Embryonic facial prominence (tissue), 1 donor: ENCODE data around the gene EHD4.
A peak's percentile ranks its signal among the peaks of the same experiment; 100 is the strongest.

Experiments
- DNase-seq: peaks from one replicate; pipeline ENCODE4 v3.0.0-alpha.2; 2016; ENCODE audit errors: extremely low spot score

EHD4 gene

DNA sequence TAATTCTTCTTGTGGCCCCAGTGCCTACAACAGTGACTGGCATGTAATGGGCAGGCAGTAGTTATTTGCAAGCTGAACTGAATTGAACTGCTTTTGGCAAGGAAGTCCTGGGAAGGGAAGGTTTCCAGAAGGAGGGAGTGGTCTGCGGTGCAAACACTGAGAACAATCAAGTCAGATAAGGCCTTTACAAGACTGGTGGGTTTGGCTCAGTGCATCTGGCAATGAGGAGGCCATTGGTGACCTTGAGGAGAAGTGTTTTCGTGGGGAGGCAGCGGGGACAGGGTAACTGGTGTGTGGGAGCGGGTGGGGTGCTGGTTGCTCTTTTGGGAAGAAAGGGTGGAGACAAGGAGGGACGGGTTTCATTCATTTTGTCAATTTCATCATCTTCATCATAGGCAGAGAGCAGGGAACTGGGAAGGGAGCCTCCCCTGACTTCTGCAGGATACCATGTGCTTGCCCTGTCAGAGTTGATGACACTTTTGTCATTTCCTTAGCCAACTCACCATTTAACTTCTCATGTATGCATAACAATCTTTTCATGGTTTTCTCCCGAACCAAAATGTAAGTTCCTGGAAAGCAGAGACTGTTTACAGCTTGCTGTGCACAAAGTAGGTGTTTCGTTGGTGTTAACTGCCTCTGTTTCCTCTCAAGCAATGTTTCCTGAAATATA lies 8.4 kb upstream of the EHD4 start:
- DNase-seq = no peak

DNA sequence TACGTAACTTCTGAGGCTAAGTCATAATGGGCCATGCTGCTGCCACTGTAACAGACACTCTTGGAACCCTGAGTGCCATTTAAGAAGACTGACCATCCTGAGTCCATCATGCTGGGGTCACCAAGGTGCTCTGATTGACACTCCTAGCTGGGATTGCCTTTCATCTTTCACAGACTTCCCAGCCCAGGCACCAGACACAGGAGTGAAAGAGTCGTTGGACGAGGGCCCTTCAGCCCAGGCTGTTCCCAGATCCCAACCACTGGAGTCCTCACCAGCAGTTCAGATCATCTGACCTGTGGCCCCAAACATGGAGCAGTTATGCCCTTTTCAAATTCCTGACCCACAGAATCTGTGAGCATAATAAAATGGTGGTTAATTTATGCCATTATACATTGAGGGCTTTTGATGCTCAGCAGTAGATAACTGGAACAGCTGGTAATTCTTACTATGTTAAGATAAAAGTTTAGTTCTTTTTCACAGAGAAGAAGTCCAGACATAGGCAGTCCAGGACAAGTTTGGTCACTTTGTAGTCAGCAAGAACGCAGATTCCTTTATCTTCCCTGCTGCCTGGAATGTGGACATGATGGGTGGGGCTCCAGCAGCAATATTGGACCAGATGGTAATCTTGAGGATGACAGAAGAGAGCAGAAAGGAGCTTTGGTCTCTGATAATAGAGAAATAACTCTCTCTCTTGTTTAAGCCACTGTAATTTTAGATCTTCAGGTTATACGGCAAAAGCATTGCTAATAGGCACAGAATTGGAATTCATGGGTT lies 7.3 kb upstream of the EHD4 start:
- no peak for DNase-seq

DNA sequence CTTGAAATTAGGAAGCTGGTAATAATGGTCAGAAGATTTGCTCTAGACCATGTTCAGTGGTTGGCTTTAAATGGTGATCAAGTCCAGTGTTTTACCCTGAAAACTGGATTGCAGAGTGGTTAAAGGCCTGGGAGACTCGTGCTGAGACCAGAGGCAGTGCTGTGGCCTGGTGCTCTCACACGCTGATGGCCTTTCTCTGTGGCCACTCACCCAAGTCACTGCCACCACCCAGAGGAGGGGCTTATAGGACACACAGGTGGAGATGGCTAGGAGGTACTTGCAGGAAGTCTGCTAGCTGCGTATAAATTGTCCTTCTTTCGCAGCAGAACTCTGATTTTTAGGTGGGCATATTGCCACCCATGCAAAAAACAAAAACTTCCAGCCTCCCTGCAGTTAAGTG lies 6.2 kb upstream of the EHD4 start:
- DNase-seq = no peak

DNA sequence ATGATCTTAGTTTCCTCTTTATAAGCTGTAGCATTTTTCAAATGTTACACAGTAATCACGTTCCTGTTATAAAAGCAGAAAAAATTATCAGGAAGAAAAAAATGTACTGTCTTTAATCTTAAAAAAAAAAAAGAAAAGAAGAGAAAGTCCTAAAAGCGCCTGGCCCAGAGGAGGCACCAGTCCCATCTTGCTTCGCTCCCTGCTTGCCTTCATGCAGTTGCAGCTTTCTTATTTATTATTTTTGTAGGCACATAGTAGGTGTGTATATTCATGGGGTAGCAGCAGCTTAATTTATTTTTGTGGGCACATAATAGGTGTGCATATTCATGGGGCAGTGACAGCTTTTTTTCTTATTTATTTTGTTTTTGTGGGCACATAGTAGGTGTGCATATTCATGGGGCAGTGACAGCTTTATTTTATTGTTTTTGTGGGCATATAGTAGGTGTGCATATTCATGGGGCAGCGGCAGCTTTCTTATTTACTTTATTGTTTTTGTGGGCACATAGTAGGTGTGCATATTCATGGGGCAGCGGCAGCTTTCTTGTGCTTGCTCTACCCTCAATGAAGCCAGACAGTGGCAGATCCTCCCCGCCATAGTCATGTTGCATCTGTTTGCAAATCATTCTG lies 5.5 kb upstream of the EHD4 start:
- DNase-seq = no peak

DNA sequence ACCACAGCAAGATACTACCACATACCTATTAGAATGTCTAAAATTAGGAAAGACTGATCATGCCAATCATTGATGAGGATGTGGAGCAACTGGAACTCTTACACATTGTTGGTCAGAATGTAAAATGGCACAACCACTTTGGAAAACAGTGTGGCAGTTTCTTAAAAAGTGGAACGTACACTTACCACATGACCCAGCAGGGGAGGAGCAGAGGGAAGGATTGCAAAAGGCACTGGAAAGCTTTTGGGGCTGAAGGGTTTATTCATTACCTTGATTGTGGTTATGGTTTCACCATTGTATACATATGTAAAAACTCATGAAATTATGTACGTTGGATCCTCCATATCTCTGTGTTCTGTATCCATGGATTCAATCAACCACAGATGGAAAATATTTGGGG lies 3.3 kb upstream of the EHD4 start:
- DNase-seq = no peak

DNA sequence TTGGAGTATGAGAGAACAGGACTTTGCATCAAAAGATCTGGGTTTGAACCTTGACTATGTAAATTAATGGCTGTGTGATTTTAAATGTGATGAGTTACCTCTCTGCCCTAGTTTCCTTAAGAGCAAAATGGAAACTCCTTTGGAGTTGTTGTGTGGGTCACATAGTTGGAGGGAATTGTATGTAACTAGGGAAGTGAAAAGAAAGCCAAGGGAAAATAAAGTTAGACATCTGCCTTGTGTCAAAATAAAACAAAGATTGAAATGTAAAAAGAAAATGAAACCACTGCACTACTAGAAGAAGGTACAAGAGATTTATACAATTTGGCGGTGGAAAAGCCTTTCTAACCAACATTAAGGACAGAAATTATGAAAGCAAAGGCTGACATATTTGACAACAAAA lies 1.7 kb upstream of the EHD4 start:
- DNase-seq = no peak

DNA sequence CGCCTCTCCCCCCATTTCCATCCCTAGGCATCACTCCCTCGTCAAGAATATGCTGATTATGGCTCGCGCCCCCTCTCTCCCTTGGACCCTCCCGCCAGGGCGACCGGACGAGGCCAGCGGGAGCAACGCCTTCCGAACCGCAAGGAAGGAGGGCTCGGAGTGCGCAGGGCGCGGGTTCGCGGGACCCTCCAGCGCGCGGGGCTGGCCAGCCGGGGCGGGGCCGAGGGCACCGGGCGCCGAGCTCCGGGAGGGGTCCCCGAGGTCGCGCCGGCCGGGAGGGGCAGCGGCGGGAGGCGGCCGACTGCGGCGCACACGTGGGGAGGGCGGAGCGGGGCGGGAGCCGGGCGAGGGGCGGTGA lies 483 bp downstream of the EHD4 start:
- no peak for DNase-seq

DNA sequence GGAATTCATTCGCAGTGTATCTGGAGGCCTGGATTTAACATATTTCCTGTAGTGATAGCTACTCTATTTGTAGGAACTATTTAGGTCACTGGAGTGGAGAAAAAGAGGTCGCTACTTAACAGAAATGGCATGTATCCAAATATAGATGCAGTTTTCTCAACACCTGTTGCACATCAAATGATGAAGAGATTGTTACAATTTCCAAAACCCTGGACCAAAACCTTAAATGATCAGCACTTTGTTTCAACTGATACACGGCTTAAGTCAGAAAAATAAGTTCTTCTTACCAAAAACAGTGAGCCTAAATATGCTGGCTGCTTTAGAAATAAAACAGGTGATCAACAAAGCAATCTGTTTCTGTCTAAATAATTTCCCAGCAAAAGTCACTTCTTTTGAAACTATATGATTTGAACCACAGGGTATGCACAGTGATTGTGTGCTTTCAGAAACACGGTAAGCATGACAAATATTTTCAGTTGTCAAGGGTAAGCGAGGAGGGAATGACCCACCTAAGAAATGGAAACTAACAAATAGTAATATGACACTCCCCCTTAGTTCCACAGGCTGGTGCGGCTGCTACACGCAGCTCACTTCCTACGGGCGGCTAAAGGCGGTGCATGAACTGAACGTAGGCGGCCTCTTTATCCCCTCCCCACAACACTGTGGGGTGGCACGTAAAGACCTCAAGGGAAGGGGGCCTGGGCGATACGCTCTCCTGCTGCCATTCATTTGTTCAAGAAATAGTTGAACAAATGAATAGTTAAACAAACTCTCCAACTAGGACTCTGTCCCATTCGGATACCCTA lies 1.1 kb downstream of the EHD4 start:
- peak; percentile 42 for DNase-seq

DNA sequence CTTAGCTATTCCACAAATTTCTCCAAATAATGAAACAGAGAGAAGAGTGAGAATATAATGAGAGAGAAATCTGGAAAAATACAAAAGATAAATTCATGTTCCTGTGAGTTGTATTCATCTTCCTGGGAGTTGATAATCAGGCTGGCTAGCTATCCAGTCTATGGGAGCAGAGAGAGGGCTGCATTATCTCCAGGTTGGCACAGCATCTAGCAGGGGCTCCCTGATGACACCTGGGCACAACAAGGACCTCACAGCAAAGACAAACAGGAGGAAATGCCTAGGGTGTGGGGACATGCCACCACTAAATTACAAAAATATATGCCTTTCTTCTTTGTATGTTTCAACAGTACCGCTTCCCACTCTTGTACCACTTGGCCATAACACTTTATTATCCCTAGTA lies 1.9 kb downstream of the EHD4 start:
- DNase-seq = no peak

DNA sequence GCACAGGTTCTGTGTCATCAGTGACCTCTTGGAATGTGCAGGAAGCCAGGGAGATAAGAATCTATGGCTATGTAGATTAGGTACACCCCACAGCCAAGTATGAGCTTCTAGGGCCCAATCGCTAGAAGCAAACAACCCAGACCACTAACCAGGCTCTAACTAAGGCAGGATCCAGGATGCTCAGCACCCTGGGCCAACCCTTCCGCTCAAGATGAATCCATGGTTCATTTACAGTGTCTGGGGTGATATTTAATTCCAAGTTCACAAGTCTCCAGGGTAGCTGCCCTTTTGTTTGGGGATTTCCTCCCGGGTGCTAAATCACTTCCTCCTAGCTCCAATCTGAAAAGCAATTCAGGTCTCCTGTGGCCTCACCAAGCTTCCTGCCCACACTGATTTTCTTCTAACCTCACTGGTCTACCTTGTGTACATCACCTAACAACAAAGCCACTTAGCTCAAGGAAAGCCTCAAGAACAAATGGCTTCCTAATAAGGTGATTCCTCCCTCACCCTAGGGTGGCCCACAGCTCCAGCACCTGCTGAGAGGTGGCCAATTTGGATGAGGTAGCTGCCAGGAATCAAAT lies 2.4 kb downstream of the EHD4 start:
- DNase-seq = no peak

DNA sequence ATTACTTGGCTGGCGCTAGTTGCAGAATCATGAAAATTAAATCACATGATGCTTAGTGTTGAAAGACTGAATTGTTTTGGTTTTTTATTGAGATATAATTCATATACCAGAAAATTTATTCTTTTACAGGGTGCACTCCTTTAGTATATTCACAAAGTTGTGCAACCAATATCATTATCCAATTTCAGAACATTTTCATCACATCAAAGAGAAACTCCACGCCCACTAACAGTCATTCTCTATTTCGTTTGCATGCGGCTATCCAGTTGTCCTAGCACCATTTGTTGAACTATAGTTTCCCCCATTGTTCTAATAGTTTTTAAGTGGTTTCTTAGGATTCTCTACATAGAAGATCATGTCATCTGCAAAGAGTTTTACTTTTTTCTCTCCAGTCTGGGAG lies 3.7 kb downstream of the EHD4 start:
- no peak for DNase-seq

DNA sequence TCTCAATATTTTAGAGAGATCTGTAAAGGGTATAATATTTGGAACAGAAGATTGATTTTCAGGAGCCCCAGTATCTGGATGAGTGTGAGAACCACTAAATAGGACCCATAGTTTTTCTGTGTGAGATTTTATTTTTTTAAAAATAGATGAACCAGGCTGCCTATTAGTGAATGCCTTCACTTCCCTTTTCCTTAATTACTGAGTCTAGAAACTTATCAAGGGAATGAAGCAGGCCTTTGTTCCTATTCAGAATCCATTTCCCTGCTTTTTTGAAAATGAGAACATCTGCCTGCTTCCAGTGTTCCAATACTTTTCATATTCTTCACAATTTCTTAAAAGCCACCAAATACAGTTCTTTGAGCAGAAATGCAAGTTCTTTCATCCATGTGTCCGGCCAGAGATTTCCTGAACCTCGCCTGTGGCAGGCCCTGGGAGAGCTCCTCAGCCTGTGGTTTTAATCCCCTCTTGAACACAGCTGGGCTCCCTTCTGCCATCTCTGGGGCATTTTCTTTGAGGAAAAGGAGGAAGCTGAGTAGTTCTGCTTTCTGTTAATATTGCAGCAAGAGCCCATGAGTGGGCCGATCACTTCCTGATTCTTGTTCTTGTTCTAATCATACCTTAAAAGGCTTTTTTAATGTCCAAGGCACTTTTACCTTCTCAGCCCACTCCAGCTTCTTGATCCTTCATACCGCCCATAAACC lies 4.7 kb downstream of the EHD4 start:
- no peak for DNase-seq

DNA sequence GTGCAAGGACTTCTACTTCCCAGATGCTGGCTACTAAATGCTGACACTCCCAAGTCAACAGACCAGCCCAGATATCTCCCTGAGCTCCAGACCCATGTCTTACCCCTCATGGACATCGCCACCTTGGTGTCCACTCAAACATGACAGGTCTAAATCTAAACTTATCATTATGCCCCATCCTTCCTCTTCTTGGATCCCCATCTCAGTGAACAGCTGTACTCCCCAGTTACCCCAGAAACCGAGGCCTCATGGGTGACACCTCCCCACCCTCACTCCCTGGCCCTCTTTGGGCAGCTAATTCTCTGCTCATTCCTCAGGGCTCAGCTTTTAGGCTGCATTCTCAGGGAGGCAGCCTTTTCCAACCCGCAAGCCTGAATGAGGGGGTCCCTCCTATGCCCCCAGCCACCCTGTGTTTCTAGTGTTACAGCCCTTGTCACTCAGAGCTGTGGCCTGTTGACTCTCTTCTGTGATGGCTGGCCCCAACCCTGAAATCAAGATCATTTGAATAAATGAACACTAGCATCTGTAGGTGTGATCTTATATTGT lies 5.4 kb downstream of the EHD4 start:
- no peak for DNase-seq

DNA sequence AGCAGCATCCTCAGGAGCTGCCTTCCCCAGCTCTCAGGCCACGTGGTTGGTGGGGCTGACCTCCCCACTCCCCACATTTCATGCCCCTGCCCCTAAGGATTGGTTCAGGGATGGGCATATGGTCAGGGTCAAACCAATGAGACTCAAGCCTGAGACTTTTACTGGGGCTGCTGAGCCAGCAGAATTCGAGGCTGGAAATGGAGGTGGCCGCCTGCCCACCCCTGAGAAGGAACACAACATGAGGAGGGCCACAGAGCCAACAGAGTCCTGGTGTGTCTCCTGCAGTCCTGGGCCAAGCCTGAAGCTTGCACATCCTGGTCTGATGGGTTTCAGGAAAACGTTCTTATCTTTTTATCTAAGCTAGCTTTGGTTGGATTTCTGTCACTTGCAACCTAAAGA lies 5.9 kb downstream of the EHD4 start:
- DNase-seq = no peak

DNA sequence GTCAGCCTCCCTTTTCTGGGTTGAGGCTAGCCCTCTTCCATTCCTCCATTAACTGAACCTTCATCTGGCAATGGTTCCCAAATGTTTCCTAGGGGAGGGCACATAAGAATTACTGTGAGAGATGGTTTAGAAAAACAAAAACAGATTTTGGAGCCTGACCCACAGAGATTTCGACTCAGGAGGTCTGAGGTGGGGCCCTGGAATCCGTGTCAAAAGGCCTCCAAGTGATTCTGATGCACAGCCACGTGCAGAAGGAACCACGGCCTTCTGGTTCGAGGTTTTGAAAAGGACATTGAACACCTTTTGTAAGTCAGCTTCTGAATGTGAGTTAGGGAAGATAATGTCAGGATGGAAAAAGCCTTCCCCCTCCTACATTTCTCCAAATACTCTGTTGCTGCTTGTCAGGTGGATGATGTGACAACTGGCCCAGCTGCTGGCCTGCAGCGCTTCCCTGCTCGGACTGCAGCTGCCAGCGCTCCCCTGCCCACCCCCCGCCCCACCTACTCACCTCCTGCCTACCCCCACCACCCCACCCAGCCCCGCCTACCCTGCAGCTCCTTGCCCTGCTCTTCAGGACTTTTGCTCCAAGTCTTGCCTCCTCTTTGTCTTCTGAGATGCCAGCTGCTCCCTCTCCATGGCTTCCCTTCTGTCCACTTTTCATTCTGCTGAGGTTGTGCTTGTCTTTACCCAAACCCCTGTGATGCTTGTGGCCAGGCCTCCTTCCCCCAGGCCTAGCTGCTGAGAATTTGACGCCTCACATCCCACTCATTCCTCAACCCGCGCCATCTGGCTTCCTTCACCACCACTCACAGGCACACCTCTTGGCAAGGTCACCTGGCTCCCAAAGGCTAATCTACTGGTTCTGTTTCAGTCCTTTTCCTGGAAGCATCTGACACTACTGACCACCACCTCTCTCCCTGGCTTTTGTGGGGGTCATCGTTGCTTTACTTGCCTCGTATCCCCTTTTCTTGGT lies 6.6 kb downstream of the EHD4 start:
- no peak for DNase-seq

DNA sequence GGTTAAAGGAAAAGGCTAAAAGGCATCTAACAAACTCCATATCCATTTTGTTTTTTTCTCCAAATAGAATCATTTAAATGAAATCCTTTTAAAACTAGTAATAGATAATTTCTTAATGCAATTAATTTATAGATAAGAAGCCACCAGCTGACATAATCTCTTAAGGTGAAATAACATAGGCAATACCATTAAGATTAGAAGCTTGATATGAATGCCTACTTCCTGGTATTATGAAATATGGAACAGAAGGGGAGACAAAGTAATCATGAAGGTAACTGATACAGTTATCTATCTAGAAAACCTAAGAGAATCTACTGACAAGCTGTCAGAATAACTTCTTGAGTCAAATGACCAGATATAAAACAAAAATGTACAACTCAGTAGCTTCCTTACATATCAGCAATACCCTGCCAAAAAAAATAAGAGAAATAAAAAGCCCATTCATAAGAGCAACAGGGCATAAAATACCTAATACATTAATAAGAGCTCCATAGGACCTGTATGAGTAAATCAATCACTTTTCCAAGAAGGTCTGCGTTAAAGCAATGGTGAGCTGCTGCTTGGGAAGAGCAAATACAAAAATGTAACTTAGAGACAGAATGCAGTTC lies 10.7 kb downstream of the EHD4 start:
- no peak for DNase-seq

DNA sequence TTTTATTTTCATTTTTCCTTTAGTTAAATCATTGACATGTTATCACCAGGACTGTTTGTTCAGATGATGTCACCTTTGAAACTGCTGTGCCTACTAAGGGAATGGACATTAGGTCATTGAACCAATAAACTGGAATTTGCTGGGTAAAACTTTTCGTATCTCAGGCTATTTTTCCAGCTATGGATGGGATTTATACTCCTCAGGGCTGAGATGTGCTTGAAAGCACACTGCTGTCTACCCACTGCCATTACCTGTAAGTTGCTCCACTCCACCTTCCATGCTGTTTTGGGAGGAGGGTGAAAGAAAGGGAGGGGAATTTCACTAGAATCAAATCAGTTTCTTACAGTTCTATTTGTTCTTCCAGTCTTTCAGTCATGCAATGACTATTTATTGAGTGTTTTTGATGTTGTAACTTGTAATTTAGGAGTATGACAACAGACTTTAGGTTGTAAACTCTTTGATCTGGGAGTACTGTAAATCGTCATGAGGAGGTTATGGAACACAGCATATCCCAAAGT lies 11.3 kb downstream of the EHD4 start:
- DNase-seq = no peak

DNA sequence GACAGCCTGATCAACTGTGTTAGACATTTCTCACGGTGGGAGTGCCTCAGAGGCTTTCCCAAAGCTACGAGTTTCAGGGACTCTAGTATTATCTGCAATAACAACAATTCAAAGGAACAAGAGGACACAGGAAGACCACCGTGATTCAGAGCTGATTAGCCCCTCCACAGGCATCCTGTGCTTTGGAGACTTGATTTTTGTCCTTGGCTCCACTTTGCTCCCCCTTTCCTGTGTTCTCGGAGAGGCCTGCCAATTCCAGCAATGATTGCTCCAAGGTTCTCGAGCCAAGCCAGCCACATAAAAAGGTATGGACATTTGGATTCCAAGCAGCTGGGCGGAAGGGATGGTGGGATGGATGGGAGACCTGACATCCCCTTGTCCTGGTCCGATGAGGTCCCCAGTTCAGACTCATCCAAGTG lies 14.3 kb downstream of the EHD4 start:
- no peak for DNase-seq
